CD4-positive, alpha-beta T cell (primary cell): ENCODE measurements around the gene UBE2D2. TPM values are rescaled to one million over a fixed set of nuclear protein-coding genes. Genes with fewer than 3 reads are reported as not detected.

Source experiments
- ATAC-seq: fragments of 200-7000 bp; cut with Tn5 transposase; one replicate; pipeline ENCODE4 v1.10.0; 2022; ENCODE audit warnings: mild to moderate bottlenecking; ENCODE audit not compliant: poor library complexity
- CTCF ChIA-PET: fragments of 350-600 bp; sonication (Branson Sonifier 250); formaldehyde crosslinking; loops from one replicate; lab custom pipeline; 2021; ENCODE audit warnings: antibody characterized with exemption, inconsistent platforms; lab: Charles Lee
- POLR2A ChIA-PET: fragments of 350-600 bp; sonication (Branson Sonifier 250); formaldehyde crosslinking; loops from one replicate; lab custom pipeline; 2021; ENCODE audit warnings: antibody characterized with exemption, inconsistent platforms; lab: Charles Lee
- DNase-seq, 14 experiments: peaks; one replicate each; pipeline ENCODE4 v3.0.0-alpha.2; 2013 to 2020; ENCODE audit warnings: mixed read lengths in 2 of 14
- H3K27ac ChIP-seq, 2 donors: one replicate each; pipeline versions ENCODE4 v1.5.1 to v1.7.0; 2013; ENCODE audit warnings: low read length in 2 of 2, low read depth in 1 of 2, mild to moderate bottlenecking in 1 of 2
- H3K27me3 ChIP-seq, 2 experiments: 1 replicate in 1 of 2; 2 replicates in 1 of 2; pipeline versions ENCODE4 v1.6.1 to v1.7.0; 2013; ENCODE audit warnings: low read length in 2 of 2, control low read depth in 1 of 2, mild to moderate bottlenecking in 1 of 2, moderate library complexity in 1 of 2; ENCODE audit not compliant: insufficient read depth in 2 of 2, control insufficient read depth in 1 of 2
- H3K36me3 ChIP-seq: one replicate; pipeline ENCODE4 v1.6.1; 2013; ENCODE audit warnings: low read length, control low read depth; ENCODE audit not compliant: insufficient read depth
- H3K4me1 ChIP-seq: one replicate; pipeline ENCODE4 v1.6.1; 2013; ENCODE audit warnings: low read length, control low read depth; ENCODE audit not compliant: insufficient read depth
- H3K4me3 ChIP-seq: one replicate; pipeline ENCODE4 v1.5.1; 2013; ENCODE audit warnings: mild to moderate bottlenecking, low read length, moderate library complexity
- H3K9me3 ChIP-seq, 2 experiments: 1 replicate in 1 of 2; 2 replicates in 1 of 2; pipeline versions ENCODE4 v1.6.1 to v1.7.0; 2013; ENCODE audit warnings: low read length in 2 of 2, mild to moderate bottlenecking in 2 of 2, control low read depth in 1 of 2, moderate library complexity in 1 of 2; ENCODE audit not compliant: control insufficient read depth in 1 of 2, insufficient read depth in 1 of 2
- H3K27ac Mint-ChIP-seq: one replicate; pipeline ENCODE4 v1.8.0; 2020; ENCODE audit warnings: mixed read lengths
- H3K27me3 Mint-ChIP-seq: one replicate; pipeline ENCODE4 v1.8.0; 2021; ENCODE audit warnings: mixed read lengths
- H3K36me3 Mint-ChIP-seq: one replicate; pipeline ENCODE4 v1.8.0; 2021; ENCODE audit warnings: low read depth, mixed read lengths
- H3K4me1 Mint-ChIP-seq: one replicate; pipeline ENCODE4 v1.8.0; 2021; ENCODE audit warnings: low read depth, mixed read lengths
- H3K4me3 Mint-ChIP-seq: one replicate; pipeline ENCODE4 v1.8.0; 2020; ENCODE audit warnings: mild to moderate bottlenecking, mixed read lengths
- H3K9me3 Mint-ChIP-seq: one replicate; pipeline ENCODE4 v1.8.0; 2020; ENCODE audit warnings: mixed read lengths
- intact Hi-C, 2 experiments: fragments of 100-400 bp; cut with DNase I in 1 of 2; cut with micrococcal nuclease in 1 of 2; formaldehyde crosslinking; loops; one replicate each; pipeline versions ENCODE4 v1.15.1 to v1.9.0; 2023 to 2025; cut with DNase I, micrococcal nuclease
- total RNA-seq, 174 experiments: library from RNA in 2 of 174; stranded (reverse) in 2 of 174; gene quantifications; one replicate each; pipeline ENCODE4 v1.2.3 and lab custom pipeline; 2021 to 2026
- TF ChIP-seq, protein P1 (sequence below): fragments of 200-600 bp; IDR thresholded peaks from one replicate; pipeline ENCODE4 v1.8.0; 2022; ENCODE audit warnings: antibody characterized with exemption, mild to moderate bottlenecking

UBE2D2 gene
- total RNA-seq, 2 experiments from 2014 or later = 164 to 174 TPM

DNA sequence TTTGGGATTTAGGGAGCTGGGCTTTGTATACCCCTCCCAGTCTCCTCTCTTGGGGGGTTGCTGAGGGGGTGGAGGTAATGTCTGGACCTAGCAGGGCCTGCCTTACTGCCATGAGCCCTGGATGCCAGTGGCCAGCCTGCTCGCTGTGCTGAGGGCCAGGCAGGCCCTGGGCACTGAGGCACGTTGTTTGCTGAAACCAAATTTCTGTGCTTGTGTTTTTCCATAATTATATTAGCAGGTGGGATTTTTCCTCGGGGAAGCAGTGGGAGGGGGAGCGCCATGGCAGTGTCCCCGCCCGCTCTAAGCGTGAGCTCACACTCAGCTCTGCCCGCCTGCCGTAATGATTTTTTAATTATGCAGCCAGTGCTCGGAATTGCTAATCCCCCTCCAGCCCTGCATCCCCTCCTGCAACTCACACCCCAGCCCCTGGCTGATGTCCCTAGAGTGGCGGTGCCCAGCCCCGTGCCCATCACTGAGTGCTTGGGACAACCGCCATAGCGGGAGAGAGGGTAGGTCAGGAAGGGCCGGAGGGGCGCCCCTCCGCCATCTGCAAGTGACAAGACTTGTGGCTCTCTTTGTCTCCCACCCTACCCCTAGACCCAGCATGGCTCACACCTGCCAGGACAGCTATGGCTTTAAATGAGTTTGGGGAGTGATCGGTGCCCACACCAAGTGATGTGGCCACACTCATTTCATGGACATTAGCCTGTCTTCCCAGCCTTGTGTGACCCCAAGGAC lies 108.0 kb downstream of the UBE2D2 start:
- Histone ChIP-seq H3K9me3 (no peaks in the 10 kb centered on the region), H3K36me3 (no peaks in the 10 kb centered on the region), H3K4me3 (peak overlapping the region; percentile 60), H3K27me3 (no peaks in the 10 kb centered on the region), H3K27ac (no peak overlapping the region), H3K4me1 (peaks cover 61% of the 10 kb centered on the region)
- H3K27me3 Mint-ChIP-seq = no peaks in the 10 kb centered on the region
- ChIA-PET POLR2A (interaction anchor here (1.5 to 1.8 kb wide), 2 partner anchors 9 to 33 kb away, joined by 5 to 8 read pairs; no protein-coding TSS in a partner anchor), CTCF (interaction anchor here (0.5 to 1.4 kb wide), 2 partner anchors 42 to 96 kb away, joined by 4 read pairs; no protein-coding TSS in a partner anchor)
- H3K27ac Mint-ChIP-seq = no peak overlapping the region
- DNase-seq (no peak), ATAC-seq (no peak)
- no peaks in the 10 kb centered on the region for H3K9me3 Mint-ChIP-seq
- intact Hi-C loops = no loop called here
- peaks cover 40% of the 10 kb centered on the region for H3K4me1 Mint-ChIP-seq
- TF ChIP-seq, protein P1, sequence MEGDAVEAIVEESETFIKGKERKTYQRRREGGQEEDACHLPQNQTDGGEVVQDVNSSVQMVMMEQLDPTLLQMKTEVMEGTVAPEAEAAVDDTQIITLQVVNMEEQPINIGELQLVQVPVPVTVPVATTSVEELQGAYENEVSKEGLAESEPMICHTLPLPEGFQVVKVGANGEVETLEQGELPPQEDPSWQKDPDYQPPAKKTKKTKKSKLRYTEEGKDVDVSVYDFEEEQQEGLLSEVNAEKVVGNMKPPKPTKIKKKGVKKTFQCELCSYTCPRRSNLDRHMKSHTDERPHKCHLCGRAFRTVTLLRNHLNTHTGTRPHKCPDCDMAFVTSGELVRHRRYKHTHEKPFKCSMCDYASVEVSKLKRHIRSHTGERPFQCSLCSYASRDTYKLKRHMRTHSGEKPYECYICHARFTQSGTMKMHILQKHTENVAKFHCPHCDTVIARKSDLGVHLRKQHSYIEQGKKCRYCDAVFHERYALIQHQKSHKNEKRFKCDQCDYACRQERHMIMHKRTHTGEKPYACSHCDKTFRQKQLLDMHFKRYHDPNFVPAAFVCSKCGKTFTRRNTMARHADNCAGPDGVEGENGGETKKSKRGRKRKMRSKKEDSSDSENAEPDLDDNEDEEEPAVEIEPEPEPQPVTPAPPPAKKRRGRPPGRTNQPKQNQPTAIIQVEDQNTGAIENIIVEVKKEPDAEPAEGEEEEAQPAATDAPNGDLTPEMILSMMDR = no peak
- no peaks in the 10 kb centered on the region for H3K36me3 Mint-ChIP-seq
- peak overlapping the region; percentile 73 for H3K4me3 Mint-ChIP-seq

- H3K4me3 Mint-ChIP-seq = peak overlapping the region; percentile 85
- H3K27ac Mint-ChIP-seq = no peak overlapping the region
- no peaks in the 10 kb centered on the region for H3K9me3 Mint-ChIP-seq
- H3K27me3 ChIP-seq = no peaks in the 10 kb centered on the region
- DNase-seq (peak in 5 of 14 experiments; percentile 15 to 52 (median 28)), ATAC-seq (peak; percentile 21)
- ChIA-PET POLR2A (interaction anchor here (0.8 to 1.8 kb wide), 3 partner anchors 10 to 34 kb away, joined by 3 to 8 read pairs (median 5); partner anchors contain the start of gene CXXC5), CTCF (interaction anchor here (0.5 to 1.4 kb wide), 2 partner anchors 41 to 96 kb away, joined by 4 read pairs; no protein-coding TSS in a partner anchor)
- peaks cover 57% of the 10 kb centered on the region for H3K4me1 ChIP-seq
- H3K36me3 Mint-ChIP-seq = no peaks in the 10 kb centered on the region
- no peak overlapping the region for H3K27ac ChIP-seq
- intact Hi-C loops = no loop called here
- no peaks in the 10 kb centered on the region for H3K27me3 Mint-ChIP-seq
- H3K36me3 ChIP-seq = no peaks in the 10 kb centered on the region
- H3K9me3 ChIP-seq = no peaks in the 10 kb centered on the region
- H3K4me3 ChIP-seq = peak overlapping the region; percentile 60
- peaks cover 40% of the 10 kb centered on the region for H3K4me1 Mint-ChIP-seq
- TF ChIP-seq, protein P1 = no peak
These were observed 108.7 kb downstream of the UBE2D2 start for GRCh38 chr5:139669662-139670368.

GRCh38 chr5:139670369-139671095 lies 109.4 kb downstream of the UBE2D2 start:
- TF ChIP-seq, protein P1 = no peak
- H3K36me3 Mint-ChIP-seq = no peaks in the 10 kb centered on the region
- Histone ChIP-seq H3K4me1 (peaks cover 55% of the 10 kb centered on the region), H3K36me3 (no peaks in the 10 kb centered on the region), H3K9me3 (no peaks in the 10 kb centered on the region), H3K27me3 (no peaks in the 10 kb centered on the region), H3K27ac (no peak overlapping the region), H3K4me3 (peak overlapping the region; percentile 60)
- DNase-seq (peak in 5 of 14 experiments; percentile 20 to 45 (median 38)), ATAC-seq (peak; percentile 42)
- POLR2A ChIA-PET = interaction anchor here (0.8 to 1.8 kb wide), 3 partner anchors 10 to 35 kb away, joined by 3 to 8 read pairs (median 5); partner anchors contain the start of gene CXXC5
- no peak overlapping the region for H3K27ac Mint-ChIP-seq
- H3K9me3 Mint-ChIP-seq = no peaks in the 10 kb centered on the region
- CTCF ChIA-PET = interaction anchor here (1.4 kb wide), 1 partner anchor 95 kb away, joined by 4 read pairs; no protein-coding TSS in a partner anchor
- peak overlapping the region; percentile 85 for H3K4me3 Mint-ChIP-seq
- H3K4me1 Mint-ChIP-seq = peaks cover 40% of the 10 kb centered on the region
- intact Hi-C loops = no loop called here
- H3K27me3 Mint-ChIP-seq = no peaks in the 10 kb centered on the region
